Large intestine (tissue), 3 donors: ENCODE data around the gene CHAC1. TPM values are rescaled to one million over a fixed set of nuclear protein-coding genes. Genes with fewer than 3 reads are reported as not detected.

ENCODE experiments used
- DNase-seq, 2 donors: peaks; one replicate each; pipeline versions ENCODE4 v3.0.0 to v3.0.0-alpha.2; 2013
- H3K27ac ChIP-seq: one replicate; pipeline ENCODE4 v1.5.1; 2013; ENCODE audit warnings: low read length
- H3K27me3 ChIP-seq: 2 replicates; pipeline ENCODE4 v1.6.1; 2013; ENCODE audit warnings: low read length; ENCODE audit not compliant: control insufficient read depth, insufficient read depth
- H3K36me3 ChIP-seq: 2 replicates; pipeline ENCODE4 v1.6.1; 2013; ENCODE audit warnings: low read length; ENCODE audit not compliant: control insufficient read depth, insufficient read depth
- H3K4me1 ChIP-seq: one replicate; pipeline ENCODE4 v1.6.1; 2013; ENCODE audit warnings: low read length; ENCODE audit not compliant: control insufficient read depth, insufficient read depth
- H3K4me3 ChIP-seq: one replicate; pipeline ENCODE4 v1.5.1; 2013; ENCODE audit warnings: low read length
- H3K9me3 ChIP-seq: one replicate; pipeline ENCODE4 v1.6.1; 2013; ENCODE audit warnings: mild to moderate bottlenecking, low read depth, low read length, moderate library complexity; ENCODE audit not compliant: control insufficient read depth
- WGBS: methylation state at CpG from one replicate; pipeline ENCODE4 v1.1.5; 2013; ENCODE audit warnings: low lambda C conversion rate; ENCODE audit not compliant: insufficient coverage; 5-methylcytosine and 5-hydroxymethylcytosine counted together
- polyA plus RNA-seq: library from polyadenylated mRNA; unstranded; fragments of 120-200 nt; gene quantifications from one replicate; pipeline ENCODE4 v1.2.1, GENCODE V29; 2013

Gene CHAC1
- polyA plus RNA-seq, 1 donor, result 1.4 TPM

GRCh38 chr15:40923551-40923950 lies 29.7 kb upstream of the CHAC1 start:
- no peak overlapping the region for H3K4me3 ChIP-seq
- DNase-seq, result no peak
- no CpG with 5 or more reads among the region's 9 CpGs for WGBS
- H3K9me3 ChIP-seq, result peaks cover 9% of the 10 kb centered on the region
- H3K36me3 ChIP-seq, result no peaks in the 10 kb centered on the region
- H3K27ac ChIP-seq, result no peak overlapping the region
- peaks cover 37% of the 10 kb centered on the region for H3K27me3 ChIP-seq
- peaks cover 69% of the 10 kb centered on the region for H3K4me1 ChIP-seq

- no CpG with 5 or more reads among the region's 30 CpGs for WGBS
- H3K9me3 ChIP-seq, result peaks cover 13% of the 10 kb centered on the region
- H3K27ac ChIP-seq, result no peak overlapping the region
- peaks cover 74% of the 10 kb centered on the region for H3K4me1 ChIP-seq
- DNase-seq, result no peak
- no peak overlapping the region for H3K4me3 ChIP-seq
- H3K36me3 ChIP-seq, result no peaks in the 10 kb centered on the region
- peaks cover 55% of the 10 kb centered on the region for H3K27me3 ChIP-seq
Measured at GRCh38 chr15:40925495-40925862, 27.8 kb upstream of the CHAC1 start.

- peak in 1 of 2 donors; percentile 70 for DNase-seq
- Histone ChIP-seq H3K9me3 (peaks cover 13% of the 10 kb centered on the region), H3K27ac (no peak overlapping the region), H3K4me3 (peak overlapping the region; percentile 25), H3K36me3 (no peaks in the 10 kb centered on the region), H3K4me1 (peaks cover 74% of the 10 kb centered on the region), H3K27me3 (peaks cover 60% of the 10 kb centered on the region)
- no CpG with 5 or more reads among the region's 61 CpGs for WGBS
Measured at GRCh38 chr15:40925863-40926658, 27.2 kb upstream of the CHAC1 start.

- peaks cover 74% of the 10 kb centered on the region for H3K4me1 ChIP-seq
- peaks cover 61% of the 10 kb centered on the region for H3K27me3 ChIP-seq
- no CpG with 5 or more reads among the region's 33 CpGs for WGBS
- peaks cover 13% of the 10 kb centered on the region for H3K9me3 ChIP-seq
- no peak for DNase-seq
- no peaks in the 10 kb centered on the region for H3K36me3 ChIP-seq
- no peak overlapping the region for H3K4me3 ChIP-seq
- H3K27ac ChIP-seq, result no peak overlapping the region
Measured at GRCh38 chr15:40926659-40927494, 26.4 kb upstream of the CHAC1 start.

DNA sequence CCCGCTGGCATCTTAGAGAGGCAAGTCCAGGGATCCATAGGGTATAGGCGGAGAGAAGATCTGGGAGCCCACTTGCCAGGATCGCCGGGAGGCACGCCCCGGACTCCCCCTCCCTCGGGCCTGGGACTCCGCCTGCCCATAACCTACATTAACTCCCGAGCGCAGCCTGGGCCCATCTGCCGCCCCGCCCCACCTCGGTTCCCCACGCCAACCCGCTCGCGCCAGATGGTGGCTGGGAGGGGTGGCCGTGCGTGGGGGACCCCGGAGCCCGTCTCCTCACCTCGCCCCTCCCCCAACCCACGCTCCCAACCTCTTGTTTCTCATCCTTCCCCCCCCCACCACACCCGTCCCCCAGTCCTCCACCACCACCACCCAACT lies 25.8 kb upstream of the CHAC1 start:
- Histone ChIP-seq H3K4me3 (peak overlapping the region; percentile 51), H3K4me1 (peaks cover 73% of the 10 kb centered on the region), H3K27ac (no peak overlapping the region), H3K36me3 (no peaks in the 10 kb centered on the region), H3K9me3 (peaks cover 13% of the 10 kb centered on the region), H3K27me3 (peaks cover 61% of the 10 kb centered on the region)
- WGBS, result no CpG with 5 or more reads among the region's 24 CpGs
- no peak for DNase-seq

GRCh38 chr15:40927873-40928806 lies 25.1 kb upstream of the CHAC1 start:
- peak in 1 of 2 donors; percentile 65 for DNase-seq
- Histone ChIP-seq H3K27me3 (peaks cover 61% of the 10 kb centered on the region), H3K9me3 (peaks cover 13% of the 10 kb centered on the region), H3K36me3 (no peaks in the 10 kb centered on the region), H3K27ac (peak overlapping the region; percentile 59), H3K4me1 (peaks cover 72% of the 10 kb centered on the region), H3K4me3 (peak overlapping the region; percentile 51)
- no CpG with 5 or more reads among the region's 68 CpGs for WGBS

DNA sequence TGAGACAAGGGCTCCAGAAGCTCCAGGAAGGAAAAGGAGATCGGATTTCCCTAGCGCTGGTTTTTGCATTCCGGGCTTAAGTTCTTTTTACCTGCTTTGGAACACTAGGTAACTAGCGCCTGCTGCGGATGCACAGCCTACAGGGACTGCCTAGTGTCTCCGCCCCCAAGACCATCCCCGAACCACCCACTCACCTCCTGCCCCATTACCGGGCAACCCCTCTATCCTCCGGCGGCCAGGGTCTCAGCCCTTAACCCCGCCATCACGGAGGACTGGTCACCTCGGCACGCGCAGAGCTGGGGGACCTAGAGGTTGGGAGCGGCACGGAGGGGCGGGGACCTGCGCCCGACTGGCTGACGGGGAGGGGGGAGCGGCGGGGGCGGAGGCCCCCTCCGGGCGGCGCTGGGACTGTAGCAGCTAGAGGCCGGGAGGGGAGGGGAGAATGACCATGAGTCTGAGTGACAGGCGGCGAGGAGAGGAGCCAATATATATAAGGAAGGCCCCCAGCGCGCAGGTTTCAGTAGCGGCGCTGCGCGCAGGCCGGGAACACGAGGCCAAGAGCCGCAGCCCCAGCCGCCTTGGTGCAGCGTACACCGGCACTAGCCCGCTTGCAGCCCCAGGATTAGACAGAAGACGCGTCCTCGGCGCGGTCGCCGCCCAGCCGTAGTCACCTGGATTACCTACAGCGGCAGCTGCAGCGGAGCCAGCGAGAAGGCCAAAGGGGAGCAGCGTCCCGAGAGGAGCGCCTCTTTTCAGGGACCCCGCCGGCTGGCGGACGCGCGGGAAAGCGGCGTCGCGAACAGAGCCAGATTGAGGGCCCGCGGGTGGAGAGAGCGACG lies 24.2 kb upstream of the CHAC1 start, which contains the start of gene DLL4:
Gene DLL4 (plus strand): TSS at position 520 of the 839 bp plus-strand sequence. CDS start 329 bp downstream, outside the sequence.
- no CpG with 5 or more reads among the region's 71 CpGs for WGBS
- peaks cover 78% of the 10 kb centered on the region for H3K4me1 ChIP-seq

DNA sequence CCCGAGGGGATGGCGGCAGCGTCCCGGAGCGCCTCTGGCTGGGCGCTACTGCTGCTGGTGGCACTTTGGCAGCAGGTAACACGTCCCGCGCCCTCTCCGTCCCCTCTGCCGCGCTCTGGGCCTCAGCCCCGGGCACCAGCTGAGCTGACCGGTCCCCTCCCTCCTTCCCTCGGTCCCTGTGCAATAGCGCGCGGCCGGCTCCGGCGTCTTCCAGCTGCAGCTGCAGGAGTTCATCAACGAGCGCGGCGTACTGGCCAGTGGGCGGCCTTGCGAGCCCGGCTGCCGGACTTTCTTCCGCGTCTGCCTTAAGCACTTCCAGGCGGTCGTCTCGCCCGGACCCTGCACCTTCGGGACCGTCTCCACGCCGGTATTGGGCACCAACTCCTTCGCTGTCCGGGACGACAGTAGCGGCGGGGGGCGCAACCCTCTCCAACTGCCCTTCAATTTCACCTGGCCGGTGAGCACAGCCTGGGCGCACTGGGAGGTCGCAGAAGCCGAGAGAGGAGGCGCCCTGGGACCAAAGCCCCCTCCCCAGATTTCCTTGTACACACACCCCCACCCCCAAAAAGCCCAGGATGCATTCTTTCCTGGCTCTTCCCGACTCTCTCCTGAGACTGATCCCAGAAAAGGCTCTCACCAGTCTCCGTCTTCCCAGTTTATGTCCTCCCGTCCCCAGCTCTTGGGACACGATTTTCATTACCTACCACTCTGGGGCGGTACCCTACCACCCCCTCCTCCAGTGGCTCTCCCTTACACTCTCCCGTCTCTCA lies 23.4 kb upstream of the CHAC1 start:
- peaks cover 61% of the 10 kb centered on the region for H3K27me3 ChIP-seq
- peak overlapping the region; percentile 34 for H3K27ac ChIP-seq
- peak overlapping the region; percentile 51 for H3K4me3 ChIP-seq
- peaks cover 86% of the 10 kb centered on the region for H3K4me1 ChIP-seq
- peaks cover 5% of the 10 kb centered on the region for H3K36me3 ChIP-seq
- WGBS, result no CpG with 5 or more reads among the region's 56 CpGs
- peak in 1 of 2 donors; percentile 63 for DNase-seq
- peaks cover 13% of the 10 kb centered on the region for H3K9me3 ChIP-seq

More for the DNA sequence above, 24.2 kb upstream of the CHAC1 start, which contains the start of gene DLL4:
- Histone ChIP-seq H3K27me3 (peaks cover 61% of the 10 kb centered on the region), H3K9me3 (peaks cover 13% of the 10 kb centered on the region), H3K36me3 (no peaks in the 10 kb centered on the region), H3K4me3 (peak within 1 kb of the TSS; percentile 51), H3K27ac (peak within 1 kb of the TSS; percentile 59)
- DNase-seq, result peak in 1 of 2 donors; percentile 84
